ENCODE data around the gene BIRC7. TPM values are rescaled to one million over a fixed set of nuclear protein-coding genes. Genes with fewer than 3 reads are reported as not detected.

Gene BIRC7
- total RNA-seq, 1 experiment from 2014 or later = 0.17 TPM

- ChIA-PET POLR2A (interaction anchor here (1.2 kb wide), 1 partner anchor 72 kb away, joined by 3 read pairs; no protein-coding TSS in a partner anchor), CTCF (interaction anchor here (1.3 to 7.2 kb wide), 5 partner anchors 9 to 219 kb away, joined by 3 to 173 read pairs (median 5); partner anchors contain the start of gene BIRC7)
- DNase-seq (ENCODE audit: low spot score) = no peak
- peaks cover 51% of the 10 kb centered on the region for H3K27me3 Mint-ChIP-seq (ENCODE audit: low read depth)
- peaks cover 27% of the 10 kb centered on the region for H3K4me1 Mint-ChIP-seq
- ATAC-seq = no peak
- no peak overlapping the region for H3K27ac Mint-ChIP-seq
- H3K9me3 Mint-ChIP-seq = no peaks in the 10 kb centered on the region
- no peak for TF ChIP-seq SP1 (CRISPR knock-in tag; conservative IDR thresholded peaks at IDR 0.05)
- TF ChIP-seq, protein P1, sequence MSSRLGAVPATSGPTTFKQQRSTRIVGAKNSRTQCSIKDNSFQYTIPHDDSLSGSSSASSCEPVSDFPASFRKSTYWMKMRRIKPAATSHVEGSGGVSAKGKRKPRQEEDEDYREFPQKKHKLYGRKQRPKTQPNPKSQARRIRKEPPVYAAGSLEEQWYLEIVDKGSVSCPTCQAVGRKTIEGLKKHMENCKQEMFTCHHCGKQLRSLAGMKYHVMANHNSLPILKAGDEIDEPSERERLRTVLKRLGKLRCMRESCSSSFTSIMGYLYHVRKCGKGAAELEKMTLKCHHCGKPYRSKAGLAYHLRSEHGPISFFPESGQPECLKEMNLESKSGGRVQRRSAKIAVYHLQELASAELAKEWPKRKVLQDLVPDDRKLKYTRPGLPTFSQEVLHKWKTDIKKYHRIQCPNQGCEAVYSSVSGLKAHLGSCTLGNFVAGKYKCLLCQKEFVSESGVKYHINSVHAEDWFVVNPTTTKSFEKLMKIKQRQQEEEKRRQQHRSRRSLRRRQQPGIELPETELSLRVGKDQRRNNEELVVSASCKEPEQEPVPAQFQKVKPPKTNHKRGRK (CRISPR knock-in tag; IDR thresholded peaks at IDR 0.05; ENCODE audit: borderline replicate concordance) = no peak
- no peak for TF ChIP-seq ATF6 (CRISPR knock-in tag; IDR thresholded peaks at IDR 0.05)
- H3K36me3 Mint-ChIP-seq = no peaks in the 10 kb centered on the region
- H3K4me3 Mint-ChIP-seq = no peak overlapping the region
Measured at GRCh38 chr20:63252284-63252711, 16.6 kb downstream of the BIRC7 start.

DNA sequence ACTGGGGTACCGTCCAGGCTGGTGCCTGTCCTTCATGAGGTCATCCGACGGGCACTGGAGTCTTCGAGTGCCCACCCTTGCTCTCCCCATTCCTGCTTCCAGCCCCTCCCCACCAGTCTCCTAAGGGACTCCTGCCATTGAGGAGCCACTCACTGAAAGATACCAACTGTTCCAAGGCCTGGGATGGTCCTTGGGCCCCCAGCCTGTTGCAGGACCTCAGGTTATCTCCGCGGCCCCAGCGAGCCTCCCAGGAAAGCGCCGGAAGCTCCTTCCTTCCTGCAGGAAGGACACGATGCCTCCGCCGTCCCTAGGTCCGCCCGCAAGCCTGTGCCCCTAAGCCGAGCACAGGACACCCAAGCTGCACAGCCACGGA is 17.3 kb downstream of the BIRC7 start:
- H3K4me1 Mint-ChIP-seq = peaks cover 27% of the 10 kb centered on the region
- DNase-seq (ENCODE audit: low spot score) (peak; percentile 41), ATAC-seq (peak; percentile 40)
- H3K27me3 Mint-ChIP-seq (ENCODE audit: low read depth) = peaks cover 51% of the 10 kb centered on the region
- ChIA-PET CTCF (interaction anchor here (0.5 to 7.2 kb wide), 15 partner anchors 8 to 285 kb away, joined by 3 to 173 read pairs (median 4); partner anchors contain the start of genes BIRC7 and CHRNA4), POLR2A (interaction anchor here (0.6 to 1.3 kb wide), 3 partner anchors 18 to 73 kb away, joined by 3 to 5 read pairs (median 4); partner anchors contain the start of gene BIRC7)
- H3K27ac Mint-ChIP-seq = no peak overlapping the region
- TF ChIP-seq, protein P2, sequence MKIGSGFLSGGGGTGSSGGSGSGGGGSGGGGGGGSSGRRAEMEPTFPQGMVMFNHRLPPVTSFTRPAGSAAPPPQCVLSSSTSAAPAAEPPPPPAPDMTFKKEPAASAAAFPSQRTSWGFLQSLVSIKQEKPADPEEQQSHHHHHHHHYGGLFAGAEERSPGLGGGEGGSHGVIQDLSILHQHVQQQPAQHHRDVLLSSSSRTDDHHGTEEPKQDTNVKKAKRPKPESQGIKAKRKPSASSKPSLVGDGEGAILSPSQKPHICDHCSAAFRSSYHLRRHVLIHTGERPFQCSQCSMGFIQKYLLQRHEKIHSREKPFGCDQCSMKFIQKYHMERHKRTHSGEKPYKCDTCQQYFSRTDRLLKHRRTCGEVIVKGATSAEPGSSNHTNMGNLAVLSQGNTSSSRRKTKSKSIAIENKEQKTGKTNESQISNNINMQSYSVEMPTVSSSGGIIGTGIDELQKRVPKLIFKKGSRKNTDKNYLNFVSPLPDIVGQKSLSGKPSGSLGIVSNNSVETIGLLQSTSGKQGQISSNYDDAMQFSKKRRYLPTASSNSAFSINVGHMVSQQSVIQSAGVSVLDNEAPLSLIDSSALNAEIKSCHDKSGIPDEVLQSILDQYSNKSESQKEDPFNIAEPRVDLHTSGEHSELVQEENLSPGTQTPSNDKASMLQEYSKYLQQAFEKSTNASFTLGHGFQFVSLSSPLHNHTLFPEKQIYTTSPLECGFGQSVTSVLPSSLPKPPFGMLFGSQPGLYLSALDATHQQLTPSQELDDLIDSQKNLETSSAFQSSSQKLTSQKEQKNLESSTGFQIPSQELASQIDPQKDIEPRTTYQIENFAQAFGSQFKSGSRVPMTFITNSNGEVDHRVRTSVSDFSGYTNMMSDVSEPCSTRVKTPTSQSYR (CRISPR knock-in tag; IDR thresholded peaks at IDR 0.05) = 0 out of 2 replicates have a peak, but pooled peaks have one; percentile 28
- TF ChIP-seq, protein P1 (CRISPR knock-in tag; IDR thresholded peaks at IDR 0.05; ENCODE audit: borderline replicate concordance) = no peak
- TF ChIP-seq, protein P3, sequence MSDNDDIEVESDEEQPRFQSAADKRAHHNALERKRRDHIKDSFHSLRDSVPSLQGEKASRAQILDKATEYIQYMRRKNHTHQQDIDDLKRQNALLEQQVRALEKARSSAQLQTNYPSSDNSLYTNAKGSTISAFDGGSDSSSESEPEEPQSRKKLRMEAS (CRISPR knock-in tag; IDR thresholded peaks at IDR 0.05) = peak; percentile 67; the same call in 1 of the 2 replicates
- H3K9me3 Mint-ChIP-seq = no peaks in the 10 kb centered on the region
- no peaks in the 10 kb centered on the region for H3K36me3 Mint-ChIP-seq
- peak overlapping the region; percentile 62 for H3K4me3 Mint-ChIP-seq

- peaks cover 51% of the 10 kb centered on the region for H3K27me3 Mint-ChIP-seq (ENCODE audit: low read depth)
- no peak for TF ChIP-seq GTF2I (CRISPR knock-in tag; conservative IDR thresholded peaks at IDR 0.05)
- TF ChIP-seq ETV6 (CRISPR knock-in tag; IDR thresholded peaks at IDR 0.05) = 0 out of 2 replicates have a peak, but pooled peaks have one; percentile 48
- TF ChIP-seq FOXP1 (CRISPR knock-in tag; IDR thresholded peaks at IDR 0.05; ENCODE audit: borderline replicate concordance) = peak; percentile 49; the same call in 1 of the 2 replicates
- ChIA-PET CTCF (interaction anchor here (0.6 to 7.2 kb wide), 15 partner anchors 19 to 221 kb away, joined by 3 to 173 read pairs (median 4); partner anchors contain the start of genes BIRC7 and CHRNA4), POLR2A (interaction anchor here (0.6 to 1.3 kb wide), 3 partner anchors 18 to 73 kb away, joined by 3 to 5 read pairs (median 4); partner anchors contain the start of gene BIRC7)
- no peak overlapping the region for H3K27ac Mint-ChIP-seq
- ATAC-seq = peak; percentile 47
- peaks cover 23% of the 10 kb centered on the region for H3K4me1 Mint-ChIP-seq
- H3K9me3 Mint-ChIP-seq = no peaks in the 10 kb centered on the region
- H3K36me3 Mint-ChIP-seq = no peaks in the 10 kb centered on the region
- DNase-seq (ENCODE audit: low spot score) = peak; percentile 79
- H3K4me3 Mint-ChIP-seq = peak overlapping the region; percentile 62
Measured at GRCh38 chr20:63253438-63254231, 17.9 kb downstream of the BIRC7 start.

Measured in WTC11 (cell line).